MCF 10A (cell line): ENCODE measurements around the gene NDUFV1. TPM values are rescaled to one million over a fixed set of nuclear protein-coding genes. Genes with fewer than 3 reads are reported as not detected.
"Not testable (repeated sequence)": the region's sequence is repeated elsewhere in the genome, so short reads cannot be mapped to it uniquely, and the experiment has no call there.

Source experiments
- BruUV-seq: library from RNA; stranded (reverse); fragments of 400-500 nt; replicated peaks from 2 replicates; lab custom pipeline; 2021; lab: Mats Ljungman, UMichigan
- CTCF ChIA-PET: fragments of 300-600 bp; sonication (Branson Sonifier 250); formaldehyde crosslinking; extraction: SDS; loops from one replicate; lab custom pipeline; 2021; ENCODE audit warnings: antibody characterized with exemption, inconsistent platforms; lab: Yijun Ruan, JAX
- POLR2A ChIA-PET: fragments of 300-600, 350-650 bp; sonication (Branson Sonifier 250); formaldehyde crosslinking; extraction: SDS; loops from one replicate; lab custom pipeline; 2020; ENCODE audit warnings: antibody characterized with exemption, inconsistent platforms; lab: Yijun Ruan, JAX
- DNase-seq: peaks from one replicate; pipeline ENCODE4 v3.0.0-alpha.2; 2018; ENCODE audit not compliant: unreplicated experiment
- H3K27ac Mint-ChIP-seq: one replicate; pipeline ENCODE4 v1.8.0; 2022; ENCODE audit warnings: mild to moderate bottlenecking, low read depth, mixed read lengths; ENCODE audit not compliant: unreplicated experiment
- H3K27me3 Mint-ChIP-seq: one replicate; pipeline ENCODE4 v1.8.0; 2022; ENCODE audit warnings: mixed read lengths; ENCODE audit not compliant: insufficient read depth, unreplicated experiment
- H3K36me3 Mint-ChIP-seq: one replicate; pipeline ENCODE4 v1.8.0; 2022; ENCODE audit warnings: mild to moderate bottlenecking, moderate library complexity, mixed read lengths; ENCODE audit not compliant: insufficient read depth, unreplicated experiment
- H3K4me1 Mint-ChIP-seq: one replicate; pipeline ENCODE4 v1.8.0; 2022; ENCODE audit warnings: mixed read lengths; ENCODE audit not compliant: insufficient read depth, unreplicated experiment
- H3K4me3 Mint-ChIP-seq: one replicate; pipeline ENCODE4 v1.8.0; 2022; ENCODE audit warnings: mild to moderate bottlenecking, moderate library complexity, mixed read lengths; ENCODE audit not compliant: unreplicated experiment
- H3K9me3 Mint-ChIP-seq: one replicate; pipeline ENCODE4 v1.8.0; 2022; ENCODE audit warnings: mixed read lengths; ENCODE audit not compliant: unreplicated experiment
- CTCF ChIP-seq: fragments of 200-600 bp; IDR thresholded peaks from one replicate; pipeline ENCODE4 v1.8.0; 2022; ENCODE audit warnings: antibody characterized with exemption, mild to moderate bottlenecking; ENCODE audit not compliant: unreplicated experiment
- intact Hi-C: fragments of 100-400 bp; cut with micrococcal nuclease; formaldehyde crosslinking; loops from 2 replicates; pipeline ENCODE4 v1.14.1; 2022
- total RNA-seq: library from RNA; stranded (reverse); gene quantifications from 2 replicates; pipeline ENCODE4 v1.2.3, GENCODE V29; 2022

NDUFV1 gene
- total RNA-seq, 1 experiment from 2014 or later = 223 TPM

DNA sequence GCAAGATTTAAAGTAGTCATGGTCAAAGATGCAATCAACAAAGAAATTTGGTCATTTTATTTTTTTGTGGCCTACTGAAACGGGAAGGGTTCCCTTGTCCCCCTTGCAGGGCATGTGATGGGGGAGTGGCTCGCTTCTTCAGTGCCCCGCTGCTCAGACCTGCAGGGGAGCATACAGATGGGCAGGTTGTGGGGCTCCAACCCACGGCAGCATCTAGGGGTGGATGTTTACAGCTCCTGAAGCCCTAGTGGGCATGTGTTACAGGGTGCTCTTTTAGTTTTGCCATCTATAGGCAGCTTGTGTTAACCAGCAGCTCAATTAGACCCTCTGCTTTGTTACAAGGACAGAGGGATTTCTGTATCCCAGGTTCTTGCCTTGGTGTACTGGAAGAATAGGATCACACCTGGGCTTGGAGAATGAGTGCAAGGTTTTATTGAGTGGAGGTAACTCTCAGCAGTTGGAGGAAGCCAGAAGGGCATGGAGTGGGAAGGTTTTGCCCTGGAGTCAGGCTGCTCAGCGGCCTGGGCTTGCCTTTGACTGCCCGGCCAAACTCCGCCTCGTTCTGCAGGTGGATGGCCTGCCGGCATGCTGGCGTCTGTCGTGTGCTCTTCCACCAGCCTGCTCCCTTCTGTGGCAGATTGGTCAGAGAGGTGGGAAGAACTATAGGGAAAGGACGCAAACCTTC lies 13.7 kb upstream of the NDUFV1 start:
- Mint-ChIP-seq H3K4me3 (no peak overlapping the region), H3K9me3 (no peaks in the 10 kb centered on the region), H3K36me3 (peaks cover 16% of the 10 kb centered on the region), H3K4me1 (peaks cover 6% of the 10 kb centered on the region), H3K27me3 (no peaks in the 10 kb centered on the region), H3K27ac (no peak overlapping the region)
- intact Hi-C loops = no loop called here
- TF ChIP-seq CTCF = no peak
- ChIA-PET POLR2A (interaction anchor here (0.5 to 6.5 kb wide), 10 partner anchors 9 to 632 kb away, joined by 3 to 70 read pairs (median 3); partner anchors contain the start of gene GSTP1), CTCF (interaction anchor here (0.5 to 0.9 kb wide), 5 partner anchors 15 to 80 kb away, joined by 3 to 5 read pairs (median 3); no protein-coding TSS in a partner anchor)
- no TSS peak for BruUV-seq
- DNase-seq = no peak

- Mint-ChIP-seq H3K9me3 (no peaks in the 10 kb centered on the region), H3K27me3 (no peaks in the 10 kb centered on the region), H3K4me3 (no peak overlapping the region), H3K27ac (no peak overlapping the region), H3K36me3 (peaks cover 11% of the 10 kb centered on the region), H3K4me1 (peaks cover 6% of the 10 kb centered on the region)
- no peak for DNase-seq
- intact Hi-C loops = no loop called here
- ChIA-PET POLR2A (interaction anchor here (0.6 to 6.5 kb wide), 5 partner anchors 10 to 632 kb away, joined by 3 to 70 read pairs (median 3); partner anchors contain the start of gene GSTP1), CTCF (interaction anchor here (0.6 kb wide), 1 partner anchor 44 kb away, joined by 3 read pairs; no protein-coding TSS in a partner anchor)
- BruUV-seq = no TSS peak
- no peak for TF ChIP-seq CTCF
These were observed 13.2 kb upstream of the NDUFV1 start for GRCh38 chr11:67593565-67593905.

DNA sequence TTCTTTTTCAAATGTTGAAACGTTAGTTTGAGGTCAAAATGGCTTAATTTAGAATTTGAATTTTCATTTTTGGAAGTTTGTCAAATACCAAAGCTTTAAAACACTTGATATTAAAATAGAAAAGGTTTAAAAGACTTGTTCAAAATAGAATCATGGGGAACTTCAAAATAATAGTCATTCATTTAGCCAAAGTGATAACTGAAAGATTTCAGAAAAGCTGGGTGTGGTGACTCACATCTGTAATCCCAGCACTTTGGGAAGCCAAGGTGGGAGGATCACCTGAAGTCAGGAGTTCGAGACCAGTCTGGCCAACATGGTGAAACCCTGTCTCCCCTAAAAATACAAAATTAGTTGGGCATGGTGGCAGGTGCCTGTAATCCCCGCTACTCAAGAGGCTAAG lies 12.3 kb upstream of the NDUFV1 start:
- Mint-ChIP-seq H3K4me3 (no peak overlapping the region), H3K4me1 (peaks cover 6% of the 10 kb centered on the region), H3K36me3 (peaks cover 10% of the 10 kb centered on the region), H3K27me3 (no peaks in the 10 kb centered on the region), H3K9me3 (no peaks in the 10 kb centered on the region), H3K27ac (no peak overlapping the region)
- intact Hi-C loops = no loop called here
- CTCF ChIA-PET = interaction anchor here (0.7 kb wide), 1 partner anchor 139 kb away, joined by 3 read pairs; the partner anchor contains the start of gene CABP4
- TF ChIP-seq CTCF = no peak
- no peak for DNase-seq
- POLR2A ChIA-PET = interaction anchor here (1.6 to 6.5 kb wide), 3 partner anchors 11 to 20 kb away, joined by 7 to 70 read pairs (median 12); partner anchors contain the start of gene GSTP1
- BruUV-seq = no TSS peak

DNA sequence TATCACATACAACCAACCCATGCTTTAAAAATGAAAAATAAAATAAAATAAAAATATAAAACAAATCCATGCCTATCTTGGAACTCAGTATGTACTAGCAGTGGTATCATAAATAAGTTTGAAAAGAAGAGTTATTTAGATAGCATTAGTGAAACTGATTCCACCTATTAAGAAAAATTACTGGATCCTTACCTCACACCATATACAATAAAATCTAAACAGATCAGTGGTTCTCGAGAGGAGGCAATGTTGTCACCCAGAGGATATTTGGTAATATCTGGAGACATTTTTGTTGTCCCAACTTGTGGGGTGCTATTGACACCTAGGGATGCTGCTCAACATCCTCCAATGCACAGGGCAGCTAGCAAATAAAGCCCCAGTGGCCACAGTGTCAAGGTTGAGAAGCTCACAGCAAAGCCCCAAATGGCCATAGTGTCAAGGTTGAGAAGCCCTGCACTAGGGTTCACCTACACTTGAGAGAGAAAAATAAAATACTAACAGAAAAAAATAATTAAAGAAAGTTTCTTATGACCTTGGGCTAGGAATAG lies 9.9 kb upstream of the NDUFV1 start:
- Mint-ChIP-seq H3K9me3 (no peaks in the 10 kb centered on the region), H3K36me3 (no peaks in the 10 kb centered on the region), H3K4me3 (no peak overlapping the region), H3K27ac (no peak overlapping the region), H3K27me3 (peaks cover 16% of the 10 kb centered on the region), H3K4me1 (peaks cover 6% of the 10 kb centered on the region)
- intact Hi-C loops = no loop called here
- ChIA-PET POLR2A (interaction anchor here (6.5 kb wide), 1 partner anchor 13 kb away, joined by 70 read pairs; the partner anchor contains the start of gene GSTP1), CTCF (interaction anchor here (0.6 to 1.7 kb wide), 2 partner anchors 63 to 287 kb away, joined by 4 to 5 read pairs; no protein-coding TSS in a partner anchor)
- DNase-seq = no peak
- no TSS peak for BruUV-seq
- TF ChIP-seq CTCF = no peak

DNA sequence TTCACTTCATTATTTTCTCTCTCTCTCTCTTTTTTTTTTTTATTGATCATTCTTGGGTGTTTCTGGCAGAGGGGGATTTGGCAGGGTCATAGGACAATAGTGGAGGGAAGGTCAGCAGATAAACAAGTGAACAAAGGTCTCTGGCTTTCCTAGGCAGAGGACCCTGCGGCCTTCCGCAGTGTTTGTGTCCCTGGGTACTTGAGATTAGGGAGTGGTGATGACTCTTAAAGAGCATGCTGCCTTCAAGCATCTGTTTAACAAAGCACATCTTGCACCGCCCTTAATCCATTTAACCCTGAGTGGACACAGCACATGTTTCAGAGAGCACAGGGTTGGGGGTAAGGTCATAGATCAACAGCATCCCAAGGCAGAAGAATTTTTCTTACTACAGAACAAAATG lies 9.3 kb upstream of the NDUFV1 start:
- H3K4me1 Mint-ChIP-seq, BruUV-seq, H3K4me3 Mint-ChIP-seq, H3K36me3 Mint-ChIP-seq, DNase-seq, H3K9me3 Mint-ChIP-seq, CTCF ChIA-PET, H3K27ac Mint-ChIP-seq, intact Hi-C loops: not testable (repeated sequence)
- POLR2A ChIA-PET = interaction anchor here (6.5 kb wide), 1 partner anchor 14 kb away, joined by 70 read pairs; the partner anchor contains the start of gene GSTP1
- H3K27me3 Mint-ChIP-seq = peaks cover 16% of the 10 kb centered on the region

DNA sequence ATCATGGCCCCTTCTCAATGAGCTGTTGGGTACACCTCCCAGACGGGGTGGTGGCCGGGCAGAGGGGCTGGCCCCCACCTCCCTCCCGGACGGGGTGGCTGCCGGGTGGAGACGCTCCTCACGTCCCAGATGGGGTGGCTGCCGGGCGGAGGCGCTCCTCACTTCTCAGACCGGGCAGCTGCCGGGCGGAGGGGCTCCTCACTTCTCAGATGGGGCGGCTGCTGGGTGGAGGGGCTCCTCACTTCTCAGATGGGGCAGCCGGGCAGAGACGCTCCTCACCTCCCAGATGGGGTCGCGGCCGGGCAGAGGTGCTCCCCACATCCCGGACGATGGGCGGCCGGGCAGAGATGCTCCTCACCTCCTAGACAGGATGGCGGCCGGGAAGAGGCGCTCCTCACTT lies 8.8 kb upstream of the NDUFV1 start:
- DNase-seq, H3K9me3 Mint-ChIP-seq, intact Hi-C loops, H3K36me3 Mint-ChIP-seq, BruUV-seq, H3K4me3 Mint-ChIP-seq, H3K27ac Mint-ChIP-seq, H3K4me1 Mint-ChIP-seq, POLR2A ChIA-PET: not testable (repeated sequence)
- CTCF ChIA-PET = interaction anchor here (0.6 kb wide), 1 partner anchor 13 kb away, joined by 3 read pairs; no protein-coding TSS in a partner anchor
- H3K27me3 Mint-ChIP-seq = peaks cover 16% of the 10 kb centered on the region
